Upper lobe of left lung (tissue), 4 donors: Measurements from ENCODE around the gene BET1L.
"Not testable (repeated sequence)": the region's sequence is repeated elsewhere in the genome, so short reads cannot be mapped to it uniquely, and the experiment has no call there.

ENCODE experiments used
- CTCF ChIP-seq, 6 experiments: fragments of 450-650 bp in 4 of 6; fragments of 200-600 bp in 2 of 6; sonication (generic) in 2 of 6; IDR thresholded peaks; one replicate each; pipeline ENCODE4 v1.5.1; 2016 to 2019; ENCODE audit warnings: antibody characterized with exemption in 6 of 6
- EP300 ChIP-seq, 4 donors: sonication (generic); formaldehyde crosslinking; IDR thresholded peaks; one replicate each; pipeline ENCODE4 v1.5.1; 2017; ENCODE audit warnings: antibody characterized with exemption in 4 of 4, control low read depth in 2 of 4

- not testable (repeated sequence) for TF ChIP-seq EP300, CTCF (IDR thresholded peaks at IDR 0.05)
These were observed 13.7 kb downstream of the BET1L start for GRCh38 chr11:193481-193880.
